Fibroblast of the aortic adventitia (primary cell): Measurements from ENCODE around the gene MALT1. TPM values are rescaled to one million over a fixed set of nuclear protein-coding genes. Genes with fewer than 3 reads are reported as not detected.

Experiments
- DNase-seq: peaks from one replicate; pipeline ENCODE4 v3.0.0-alpha.2; 2010; ENCODE audit warnings: low read depth
- H3K4me3 ChIP-seq: 2 replicates; pipeline ENCODE4 v1.5.1; 2011; ENCODE audit warnings: low read depth, mild to moderate bottlenecking, control low read depth, low read length, moderate library complexity
- CTCF ChIP-seq: IDR thresholded peaks from 2 replicates; pipeline ENCODE4 v1.5.1; 2011; ENCODE audit warnings: mild to moderate bottlenecking, low read length, control low read depth, inconsistent platforms; ENCODE audit not compliant: insufficient read depth
- total RNA-seq: library from RNA; depleted of rRNA; stranded (reverse); fragments of >200 nt; gene quantifications from 2 replicates; pipeline ENCODE4 v1.2.3, GENCODE V29; 2012; ENCODE audit warnings: low replicate concordance

MALT1 gene
- total RNA-seq, 1 donor: 18.3 TPM

GRCh38 chr18:58758046-58758445 is 86.8 kb downstream of the MALT1 start:
- no peak for TF ChIP-seq CTCF
- no peak for DNase-seq
- H3K4me3 ChIP-seq: no peak overlapping the region

GRCh38 chr18:58758606-58759005 is 87.3 kb downstream of the MALT1 start:
- no peak overlapping the region for H3K4me3 ChIP-seq
- no peak for TF ChIP-seq CTCF

GRCh38 chr18:58761241-58761969 is 90.1 kb downstream of the MALT1 start:
- no peak overlapping the region for H3K4me3 ChIP-seq
- no peak for DNase-seq
- TF ChIP-seq CTCF: no peak

More at GRCh38 chr18:58758606-58759005, 87.3 kb downstream of the MALT1 start:
- no peak for DNase-seq

GRCh38 chr18:58761970-58762780 is 90.9 kb downstream of the MALT1 start:
- no peak overlapping the region for H3K4me3 ChIP-seq
- no peak for TF ChIP-seq CTCF
- DNase-seq: no peak

GRCh38 chr18:58762781-58763171 is 91.5 kb downstream of the MALT1 start:
- DNase-seq: no peak
- TF ChIP-seq CTCF: no peak
- H3K4me3 ChIP-seq: no peak overlapping the region

GRCh38 chr18:58766164-58766563 is 94.9 kb downstream of the MALT1 start:
- TF ChIP-seq CTCF: no peak
- DNase-seq: no peak
- H3K4me3 ChIP-seq: no peak overlapping the region
